GM19193 (cell line): Measurements from ENCODE around the gene GLRX2.

Experiments used
- POLR2A ChIP-seq: IDR thresholded peaks from 4 replicates; pipeline ENCODE4 v1.6.1; 2011; ENCODE audit not compliant: insufficient read depth, insufficient read length; ENCODE audit errors: extremely low read depth

The GLRX2 gene

DNA sequence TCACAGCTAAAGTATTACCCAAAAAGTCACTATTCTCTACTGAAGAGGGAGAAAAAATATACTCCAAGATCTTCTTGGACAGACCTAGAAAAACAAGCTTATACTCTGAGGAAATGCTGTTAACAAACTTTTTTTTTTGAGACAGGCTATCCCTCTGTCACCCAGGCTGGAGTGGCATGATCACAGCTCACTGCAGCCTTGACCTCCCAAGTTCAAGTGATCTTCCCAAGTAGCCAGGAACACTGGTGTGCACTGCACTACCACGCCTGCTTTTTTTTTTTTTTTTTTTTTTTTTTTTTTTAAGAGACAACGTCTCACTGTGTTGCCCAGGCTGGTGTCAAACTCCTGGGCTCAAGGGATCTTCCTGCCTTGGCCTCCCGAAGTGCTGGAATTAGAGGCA is 17.3 kb downstream of the GLRX2 start:
- TF ChIP-seq POLR2A = no peak

- TF ChIP-seq POLR2A = no peak
Observed at GRCh38 chr1:193086342-193086741, 18.9 kb downstream of the GLRX2 start.

GRCh38 chr1:193085263-193085662 is 20.0 kb downstream of the GLRX2 start:
- no peak for TF ChIP-seq POLR2A

GRCh38 chr1:193083365-193084088 is 21.7 kb downstream of the GLRX2 start:
- no peak for TF ChIP-seq POLR2A

DNA sequence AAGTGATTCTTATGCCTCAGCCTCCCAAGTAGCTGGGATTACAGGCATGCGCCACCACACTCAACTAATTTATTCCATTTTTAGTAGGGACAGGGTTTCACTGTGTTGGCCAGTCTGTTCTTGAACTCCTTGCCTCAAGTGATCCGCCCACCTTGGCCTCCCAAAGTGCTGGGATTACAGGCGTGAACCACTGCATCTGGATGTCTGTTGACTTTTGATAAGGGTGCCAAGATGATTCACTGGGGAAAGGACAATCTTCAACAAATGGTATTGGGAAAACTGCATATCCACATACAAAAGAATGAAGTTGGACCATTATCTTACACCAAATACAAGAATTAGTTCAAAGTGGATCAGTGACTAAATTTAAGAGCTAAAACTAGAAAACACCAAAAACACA is 26.0 kb downstream of the GLRX2 start:
- TF ChIP-seq POLR2A = no peak

DNA sequence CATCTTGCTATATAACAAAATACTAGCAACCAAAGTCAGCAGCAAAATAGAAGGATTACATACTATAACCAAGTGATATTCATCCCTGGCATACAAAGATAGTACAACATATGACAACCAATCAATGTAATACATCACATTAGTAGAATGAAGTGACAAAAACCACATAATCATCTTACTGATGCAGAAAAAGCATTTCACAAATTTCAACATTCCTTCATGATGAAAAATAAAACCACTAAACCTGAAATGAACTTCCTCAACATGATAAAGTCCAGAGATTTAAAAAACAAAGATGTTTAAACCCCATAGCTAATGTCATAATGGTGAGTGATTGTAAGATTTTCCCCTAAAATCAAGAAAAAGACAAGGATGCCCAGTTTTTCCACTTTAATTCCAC is 27.2 kb downstream of the GLRX2 start:
- TF ChIP-seq POLR2A = no peak

- TF ChIP-seq POLR2A = no peak
Observed at GRCh38 chr1:193070942-193071341, 34.3 kb downstream of the GLRX2 start.

DNA sequence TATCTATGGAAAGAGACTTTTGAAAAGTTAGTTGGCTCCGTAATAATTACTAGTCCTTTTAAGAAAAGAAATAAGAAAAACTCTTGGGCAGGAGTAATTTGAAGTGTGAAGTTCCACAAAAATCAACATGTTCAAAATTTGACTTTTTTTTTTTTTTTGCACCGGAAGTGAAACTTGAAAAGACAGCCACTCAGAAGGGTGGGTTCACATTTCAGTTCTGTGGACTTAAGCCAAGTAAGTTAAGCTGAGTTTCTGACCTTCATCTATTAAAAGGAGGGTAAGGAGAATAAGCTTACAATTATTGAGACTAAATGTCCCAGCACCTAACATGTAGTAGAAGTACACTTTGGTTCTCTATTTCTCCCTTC is 34.8 kb downstream of the GLRX2 start:
- no peak for TF ChIP-seq POLR2A

DNA sequence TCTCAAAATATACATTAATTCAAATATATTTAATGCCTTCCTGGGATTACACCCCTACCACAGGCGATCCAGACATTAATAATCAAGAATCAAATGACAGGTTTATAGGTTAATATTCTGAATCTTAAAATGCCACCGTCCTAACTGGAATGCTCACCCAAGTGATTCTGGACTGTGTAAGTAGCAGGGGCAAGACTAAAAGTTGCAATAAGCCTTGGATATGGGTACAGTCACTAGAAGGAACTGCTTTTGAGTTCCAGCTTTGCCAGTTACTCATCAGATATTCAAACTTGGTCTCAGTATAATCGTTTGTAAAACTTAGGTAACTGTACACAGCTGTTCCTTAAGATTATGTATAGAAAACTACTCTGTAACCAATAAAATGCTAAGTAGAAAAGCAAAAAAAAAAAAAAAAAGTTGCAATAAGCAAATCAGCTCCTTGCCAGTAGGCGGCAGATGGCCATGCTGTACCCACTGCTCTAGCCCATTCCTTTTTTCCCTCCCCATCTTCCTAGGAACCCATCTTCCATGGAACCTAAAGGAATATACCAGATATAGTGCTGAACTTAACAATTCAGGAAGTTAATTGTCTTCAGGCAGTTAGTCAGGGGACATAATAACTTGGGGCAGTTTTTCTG is 35.3 kb downstream of the GLRX2 start:
- TF ChIP-seq POLR2A = no peak

- TF ChIP-seq POLR2A = no peak
Observed at GRCh38 chr1:193068013-193068412, 37.2 kb downstream of the GLRX2 start.

- no peak for TF ChIP-seq POLR2A
Observed at GRCh38 chr1:193066606-193067005, 38.6 kb downstream of the GLRX2 start.

- TF ChIP-seq POLR2A = no peak
Observed at GRCh38 chr1:193065954-193066353, 39.3 kb downstream of the GLRX2 start.

DNA sequence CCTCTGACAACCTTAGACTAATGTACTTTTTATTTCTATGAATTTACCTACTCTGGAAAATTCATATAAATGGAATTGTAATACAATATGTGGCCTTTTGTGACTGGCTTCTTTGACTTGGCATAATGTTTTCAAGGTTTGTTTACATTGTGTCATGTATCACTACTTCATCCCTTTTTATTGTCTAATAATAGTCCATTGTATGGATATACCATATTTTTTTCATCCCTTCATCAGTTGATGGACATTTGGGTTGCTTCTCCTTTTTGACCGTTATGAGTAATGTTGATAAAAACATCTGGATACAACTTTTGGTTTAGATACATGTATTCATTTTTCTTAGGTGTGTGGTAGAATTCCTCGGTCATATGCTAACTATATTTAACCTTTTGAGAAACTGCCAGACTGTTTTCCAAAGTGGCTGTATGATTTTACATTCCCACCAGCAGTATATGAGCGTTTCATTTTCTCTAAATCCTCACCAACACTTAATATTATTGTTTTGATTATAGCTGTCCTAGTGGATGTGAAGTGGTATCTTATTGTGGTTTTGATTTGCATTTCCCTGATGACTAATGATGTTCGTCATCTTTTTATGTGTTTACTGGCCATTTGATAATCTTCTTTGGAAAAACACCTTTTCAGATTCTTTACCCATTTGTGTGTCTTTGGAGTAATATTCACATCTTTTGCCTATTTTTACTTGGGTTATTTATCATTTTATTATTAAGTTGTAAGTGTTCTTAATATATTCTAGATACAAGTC is 42.3 kb downstream of the GLRX2 start:
- TF ChIP-seq POLR2A = no peak

- no peak for TF ChIP-seq POLR2A
Observed at GRCh38 chr1:193060938-193061337, 44.3 kb downstream of the GLRX2 start.

- TF ChIP-seq POLR2A = no peak
Observed at GRCh38 chr1:193060406-193060805, 44.8 kb downstream of the GLRX2 start.

DNA sequence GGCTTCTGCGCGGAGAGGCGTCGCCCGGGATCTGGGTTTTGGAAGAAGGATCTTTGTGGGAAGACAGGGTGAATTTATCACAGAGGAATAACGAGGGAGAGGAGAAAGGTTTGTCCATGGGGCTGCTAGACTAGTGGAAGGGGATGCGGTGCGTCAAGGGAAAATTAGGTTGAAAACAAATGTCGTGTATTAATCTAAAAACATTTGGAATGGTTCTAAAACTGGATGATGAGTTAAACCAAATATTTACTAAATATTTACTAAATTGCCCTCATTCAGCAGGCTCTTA is 45.2 kb downstream of the GLRX2 start:
- TF ChIP-seq POLR2A = no peak
